HUDEP-2 (cell line): ENCODE results near the gene PAQR9.
A peak's percentile ranks its signal among the peaks of the same experiment; 100 is the strongest.

ENCODE experiments used
- DNase-seq, 76 experiments: peaks; one replicate each; lab custom pipeline; 2025; ENCODE audit not compliant: unreplicated experiment in 76 of 76; lab: John Stamatoyannopoulos, UW

Gene PAQR9

GRCh38 chr3:142952272-142953193, 10.9 kb downstream of the PAQR9 start:
- no peak for DNase-seq

DNA sequence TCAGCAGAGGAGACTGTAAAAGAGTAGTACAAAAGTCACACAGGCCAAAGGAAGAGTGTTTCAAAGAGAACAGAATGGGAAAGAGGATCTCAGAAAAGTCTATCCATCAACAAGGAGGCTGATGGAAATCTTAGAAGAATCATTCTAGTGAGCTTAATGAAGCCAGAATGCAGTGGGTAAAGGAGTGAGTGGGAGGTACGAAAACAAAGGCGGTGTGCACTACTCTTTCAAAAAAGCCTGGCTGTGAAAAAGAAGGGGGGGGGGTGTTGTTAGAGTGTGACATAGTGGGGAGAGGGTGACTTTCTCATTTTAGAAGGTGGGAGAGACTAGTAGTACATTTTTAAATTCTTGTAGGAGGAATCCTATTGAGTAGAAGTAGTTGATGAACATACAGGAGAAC, 11.7 kb downstream of the PAQR9 start:
- no peak for DNase-seq

- no peak for DNase-seq
Observed at GRCh38 chr3:142950972-142951371, 12.5 kb downstream of the PAQR9 start.

DNA sequence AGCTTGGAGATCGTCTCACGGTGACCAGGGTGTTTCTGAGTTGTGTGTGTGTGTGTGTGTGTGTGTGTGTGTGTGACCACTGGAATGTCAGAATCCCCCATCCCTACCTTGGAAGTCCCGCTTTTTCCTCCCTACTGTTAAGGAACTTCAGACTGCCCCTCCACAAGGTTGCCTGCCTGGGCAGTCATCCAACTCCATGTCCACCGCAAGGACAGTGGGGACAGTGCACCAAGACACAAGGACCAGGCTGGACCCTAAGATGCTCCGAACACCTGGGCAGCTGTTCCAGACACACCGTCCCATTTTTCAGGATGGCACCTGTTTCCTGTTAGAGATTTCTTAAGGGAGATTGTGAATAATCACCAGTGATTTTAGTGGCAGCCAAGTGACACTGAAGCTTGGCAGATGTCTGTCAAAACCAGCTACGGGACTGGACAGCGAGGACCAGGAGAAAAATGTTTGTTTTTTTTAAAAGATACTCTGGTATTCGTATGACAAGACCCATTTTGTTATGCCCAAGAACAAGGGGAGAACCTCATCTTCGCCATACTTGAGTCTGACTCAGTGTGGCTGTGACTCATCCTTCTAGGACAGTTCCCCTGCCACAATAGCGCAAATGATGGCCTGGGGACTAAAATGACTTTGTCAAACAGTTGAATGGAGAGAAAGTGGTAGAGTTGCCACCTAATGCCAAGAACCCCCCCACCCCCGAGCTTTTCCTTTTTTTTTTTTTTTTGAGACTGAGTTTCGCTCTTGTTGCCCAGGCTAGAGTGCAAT, 15.5 kb downstream of the PAQR9 start:
- DNase-seq: peak in 1 of 76 experiments; percentile 29

GRCh38 chr3:142947352-142947751, 16.1 kb downstream of the PAQR9 start:
- no peak for DNase-seq

GRCh38 chr3:142946861-142947260, 16.6 kb downstream of the PAQR9 start:
- no peak for DNase-seq

DNA sequence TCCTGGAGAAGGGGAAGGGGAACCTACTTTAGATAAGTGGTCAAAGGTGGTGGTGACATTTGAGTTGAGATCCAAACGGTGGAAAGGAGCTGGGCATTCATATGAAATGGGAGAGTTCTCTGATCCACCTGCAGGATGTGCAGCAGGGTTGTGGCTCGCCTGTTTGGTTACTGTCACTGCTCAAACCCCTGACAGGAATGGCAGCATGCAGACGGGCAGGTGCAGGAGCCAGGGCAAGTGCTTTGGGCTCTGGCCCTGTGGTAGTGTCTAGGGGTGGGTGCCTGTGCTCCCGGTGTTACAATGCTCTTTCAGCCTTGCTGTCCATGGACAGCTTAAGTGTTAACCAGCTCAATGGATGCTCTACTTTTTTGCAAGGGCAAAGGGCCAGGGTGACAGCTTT, 18.5 kb downstream of the PAQR9 start:
- DNase-seq: no peak

DNA sequence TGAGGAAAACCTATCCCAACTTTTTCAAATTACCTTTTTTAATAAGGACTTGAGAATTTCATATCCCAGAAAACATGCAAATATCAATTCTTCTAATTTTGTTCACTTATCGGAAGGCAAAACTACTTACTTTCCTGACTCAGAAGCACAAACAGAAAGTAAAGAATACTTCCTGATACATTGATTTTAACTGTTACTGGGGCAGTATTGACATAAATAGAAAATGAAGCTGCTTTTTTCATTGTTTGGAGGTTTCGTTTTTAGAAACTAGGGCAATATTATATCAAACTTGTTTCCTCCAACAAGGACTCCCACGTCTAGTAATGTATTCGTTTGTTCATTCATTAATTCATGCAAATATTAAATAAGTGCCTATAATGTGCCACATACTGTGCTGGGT, 19.1 kb downstream of the PAQR9 start:
- no peak for DNase-seq

DNA sequence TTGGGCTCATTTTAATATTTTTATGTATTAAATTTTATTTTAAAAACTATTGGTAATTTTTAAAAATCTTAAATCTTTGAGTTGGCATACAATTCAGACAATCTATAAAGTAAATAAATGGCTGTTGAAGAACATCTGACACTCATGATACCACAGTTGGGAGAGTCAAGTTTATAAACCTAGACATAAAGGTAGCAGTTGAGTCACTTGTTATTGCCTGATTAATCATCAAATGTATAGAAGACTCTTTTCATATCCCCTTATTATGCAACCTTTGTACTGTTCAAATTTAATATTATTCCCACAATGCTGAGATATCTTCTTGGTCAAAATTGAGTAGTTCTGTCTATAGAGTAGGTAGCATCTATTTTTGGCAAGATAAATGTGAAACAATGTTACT, 19.6 kb downstream of the PAQR9 start:
- no peak for DNase-seq

- DNase-seq: no peak
Observed at GRCh38 chr3:142943349-142943748, 20.1 kb downstream of the PAQR9 start.

- DNase-seq: no peak
Observed at GRCh38 chr3:142941373-142942123, 21.9 kb downstream of the PAQR9 start.

DNA sequence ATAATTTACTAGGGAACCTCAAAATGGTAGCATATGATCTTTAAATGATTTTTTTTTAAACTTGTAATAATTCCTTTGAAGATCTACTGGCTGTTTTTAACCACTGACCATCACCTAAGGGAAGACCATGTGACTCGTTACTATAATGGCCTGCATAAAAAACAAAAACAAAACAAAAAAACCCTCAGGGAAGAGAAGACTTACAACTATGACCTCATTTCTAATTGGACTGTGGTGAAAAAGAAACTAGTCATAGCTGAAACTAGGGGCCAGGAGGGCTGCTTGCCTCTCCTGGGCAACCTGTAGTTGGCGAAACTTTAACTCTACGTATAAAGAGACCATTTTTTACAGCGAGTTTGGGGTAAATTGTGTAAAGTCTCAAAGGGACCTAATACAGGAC, 23.0 kb downstream of the PAQR9 start:
- DNase-seq: no peak

DNA sequence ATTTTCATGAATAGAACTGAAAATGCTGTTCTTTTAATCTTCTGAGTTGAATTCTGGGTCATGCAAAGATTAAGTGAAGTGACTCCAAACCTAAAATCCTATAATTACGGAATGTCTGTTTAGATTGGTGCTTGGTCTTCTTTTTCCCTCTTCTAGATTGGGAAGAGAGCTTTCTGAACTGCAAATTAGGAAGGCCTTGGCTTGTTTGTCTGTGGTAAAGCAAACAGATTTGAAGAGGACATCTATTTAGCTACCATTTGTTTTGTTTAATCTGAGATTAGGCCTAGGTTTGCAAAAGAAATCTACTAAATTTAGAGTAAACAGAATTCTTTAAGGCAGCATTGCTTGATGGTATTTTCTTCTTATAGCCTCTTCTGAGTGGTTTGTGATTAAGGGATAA, 23.5 kb downstream of the PAQR9 start:
- DNase-seq: no peak

- no peak for DNase-seq
Observed at GRCh38 chr3:142935963-142936362, 27.5 kb downstream of the PAQR9 start.

DNA sequence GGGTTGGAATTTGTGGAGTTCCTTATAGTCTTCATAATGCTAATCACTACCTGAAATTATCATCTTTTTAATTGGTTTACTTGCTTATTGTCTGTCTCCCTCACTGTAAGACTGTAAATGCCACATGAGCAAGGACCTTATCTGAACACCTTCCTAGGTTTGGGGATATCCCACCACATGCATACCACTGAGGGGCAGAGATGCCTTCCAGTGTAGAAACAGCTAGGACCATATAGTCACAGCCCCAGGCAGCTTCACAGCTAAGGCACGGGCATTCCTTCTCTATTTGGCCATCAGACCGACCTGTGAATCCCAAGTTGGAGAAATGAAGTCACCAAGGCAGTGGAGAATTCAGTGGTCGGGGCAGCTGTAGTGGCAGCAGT, 28.6 kb downstream of the PAQR9 start:
- no peak for DNase-seq

DNA sequence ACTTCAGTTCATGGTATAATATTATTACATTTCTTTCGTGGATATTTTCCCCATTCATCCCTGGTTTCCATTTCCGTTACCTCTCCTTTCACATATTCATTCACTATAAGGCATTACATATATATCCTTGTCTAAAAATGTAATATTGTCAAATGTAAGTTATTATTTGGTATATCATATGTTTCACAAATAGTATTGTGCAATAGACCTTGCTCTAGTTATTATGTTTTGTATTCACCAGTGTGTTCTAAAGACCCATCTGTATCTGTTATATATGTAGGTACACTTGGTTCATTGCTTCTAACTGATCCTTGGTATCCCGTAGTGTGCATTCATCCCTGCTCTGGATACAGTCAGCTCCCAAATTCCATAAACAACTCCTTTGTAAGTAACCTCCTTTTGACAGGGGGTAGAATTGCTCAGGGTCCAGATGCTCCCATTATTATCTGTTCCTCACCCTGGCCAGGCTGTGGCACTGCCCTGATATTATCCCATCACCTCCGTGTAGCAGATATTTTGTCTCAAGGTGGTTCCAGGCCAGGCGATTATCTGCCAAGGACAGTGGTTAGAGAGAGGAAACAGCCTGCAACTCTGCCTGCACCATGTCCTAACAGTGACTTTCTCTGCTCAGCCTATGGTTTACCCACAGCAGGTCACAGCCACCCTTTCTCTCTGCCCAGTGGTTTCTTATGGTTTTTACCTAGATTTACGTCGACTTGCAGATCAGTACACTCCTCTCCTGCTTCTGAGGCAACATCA, 29.2 kb downstream of the PAQR9 start:
- DNase-seq: peak in 57 of 76 experiments; percentile 4 to 77 (median 36)

GRCh38 chr3:142931222-142931621, 32.3 kb downstream of the PAQR9 start:
- peak in 4 of 76 experiments; percentile 3 to 33 (median 16) for DNase-seq

- no peak for DNase-seq
Observed at GRCh38 chr3:142930463-142930862, 33.0 kb downstream of the PAQR9 start.

DNA sequence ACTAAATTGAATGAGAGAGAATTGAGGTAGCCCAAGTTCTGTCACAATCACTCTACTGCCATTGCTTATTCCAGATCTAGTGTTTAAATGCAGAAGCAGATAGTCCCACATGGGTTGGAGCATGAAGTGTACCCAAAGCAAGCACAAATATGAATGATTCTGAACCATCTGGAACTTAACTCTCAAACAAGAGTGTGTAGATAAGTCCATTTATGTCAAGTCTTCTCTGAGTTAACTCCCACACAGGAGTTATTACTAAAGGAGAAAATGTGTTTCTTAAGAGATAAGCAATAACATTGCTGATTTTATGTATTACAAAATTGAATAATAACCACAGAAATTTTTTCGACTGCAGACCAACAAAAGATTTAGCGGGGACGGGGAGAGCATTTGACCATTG, 33.6 kb downstream of the PAQR9 start:
- peak in 40 of 76 experiments; percentile 3 to 89 (median 59) for DNase-seq

GRCh38 chr3:142929109-142929508, 34.4 kb downstream of the PAQR9 start:
- peak in 71 of 76 experiments; percentile 6 to 84 (median 65) for DNase-seq
